ENCODE measurements around the gene CD300A. TPM values are rescaled to one million over a fixed set of nuclear protein-coding genes. Genes with fewer than 3 reads are reported as not detected.
"Not testable (repeated sequence)": the region's sequence is repeated elsewhere in the genome, so short reads cannot be mapped to it uniquely, and the experiment has no call there.

The CD300A gene
- total RNA-seq, 1 donor from 2014 or later = not detected

- no peak overlapping the region for H3K4me3 Mint-ChIP-seq (ENCODE audit: unreplicated experiment)
- peaks cover 4% of the 10 kb centered on the region for H3K27me3 Mint-ChIP-seq (ENCODE audit: unreplicated experiment)
- H3K9me3 Mint-ChIP-seq (ENCODE audit: unreplicated experiment) = no peaks in the 10 kb centered on the region
- H3K36me3 Mint-ChIP-seq (ENCODE audit: unreplicated experiment) = no peaks in the 10 kb centered on the region
- no peak overlapping the region for H3K27ac Mint-ChIP-seq (ENCODE audit: unreplicated experiment)
- TF ChIP-seq CTCF (IDR thresholded peaks at IDR 0.05) = no peak
- no peaks in the 10 kb centered on the region for H3K4me1 Mint-ChIP-seq (ENCODE audit: unreplicated experiment)
- DNase-seq (ENCODE audit: extremely low spot score, unreplicated experiment) = peak; percentile 32
Observed at GRCh38 chr17:74502861-74503260, 36.4 kb downstream of the CD300A start.

- DNase-seq (ENCODE audit: extremely low spot score, unreplicated experiment) = not testable (repeated sequence)
Observed at GRCh38 chr17:74503949-74504348, 37.5 kb downstream of the CD300A start.

GRCh38 chr17:74508156-74508555 lies 41.7 kb downstream of the CD300A start:
- DNase-seq (ENCODE audit: extremely low spot score, unreplicated experiment) = no peak
- no peaks in the 10 kb centered on the region for H3K4me1 Mint-ChIP-seq (ENCODE audit: unreplicated experiment)
- H3K27ac Mint-ChIP-seq (ENCODE audit: unreplicated experiment) = no peak overlapping the region

More at GRCh38 chr17:74503949-74504348, 37.5 kb downstream of the CD300A start:
- H3K27me3 Mint-ChIP-seq (ENCODE audit: unreplicated experiment) = peaks cover 10% of the 10 kb centered on the region
- H3K9me3 Mint-ChIP-seq (ENCODE audit: unreplicated experiment); H3K27ac Mint-ChIP-seq (ENCODE audit: unreplicated experiment); H3K36me3 Mint-ChIP-seq (ENCODE audit: unreplicated experiment); H3K4me3 Mint-ChIP-seq (ENCODE audit: unreplicated experiment); H3K4me1 Mint-ChIP-seq (ENCODE audit: unreplicated experiment): not testable (repeated sequence)

GRCh38 chr17:74512036-74512435 lies 45.6 kb downstream of the CD300A start:
- H3K27me3 Mint-ChIP-seq (ENCODE audit: unreplicated experiment) = peaks cover 20% of the 10 kb centered on the region
- no peaks in the 10 kb centered on the region for H3K36me3 Mint-ChIP-seq (ENCODE audit: unreplicated experiment)
- H3K9me3 Mint-ChIP-seq (ENCODE audit: unreplicated experiment) = peaks cover 9% of the 10 kb centered on the region
- no peak overlapping the region for H3K4me3 Mint-ChIP-seq (ENCODE audit: unreplicated experiment)
- H3K4me1 Mint-ChIP-seq (ENCODE audit: unreplicated experiment) = no peaks in the 10 kb centered on the region
- no peak for TF ChIP-seq CTCF (IDR thresholded peaks at IDR 0.05)
- peak; percentile 34 for DNase-seq (ENCODE audit: extremely low spot score, unreplicated experiment)
- H3K27ac Mint-ChIP-seq (ENCODE audit: unreplicated experiment) = no peak overlapping the region

More at GRCh38 chr17:74508156-74508555, 41.7 kb downstream of the CD300A start:
- Mint-ChIP-seq H3K36me3 (ENCODE audit: unreplicated experiment) (no peaks in the 10 kb centered on the region), H3K27me3 (ENCODE audit: unreplicated experiment) (peaks cover 20% of the 10 kb centered on the region), H3K4me3 (ENCODE audit: unreplicated experiment) (no peak overlapping the region), H3K9me3 (ENCODE audit: unreplicated experiment) (no peaks in the 10 kb centered on the region)
- TF ChIP-seq CTCF (IDR thresholded peaks at IDR 0.05) = no peak

GRCh38 chr17:74512624-74513091 lies 46.2 kb downstream of the CD300A start:
- no peaks in the 10 kb centered on the region for H3K4me1 Mint-ChIP-seq (ENCODE audit: unreplicated experiment)
- H3K9me3 Mint-ChIP-seq (ENCODE audit: unreplicated experiment) = peaks cover 9% of the 10 kb centered on the region
- H3K27me3 Mint-ChIP-seq (ENCODE audit: unreplicated experiment) = peaks cover 18% of the 10 kb centered on the region
- H3K36me3 Mint-ChIP-seq (ENCODE audit: unreplicated experiment) = no peaks in the 10 kb centered on the region
- TF ChIP-seq CTCF (IDR thresholded peaks at IDR 0.05) = no peak
- no peak overlapping the region for H3K4me3 Mint-ChIP-seq (ENCODE audit: unreplicated experiment)
- no peak overlapping the region for H3K27ac Mint-ChIP-seq (ENCODE audit: unreplicated experiment)
- DNase-seq (ENCODE audit: extremely low spot score, unreplicated experiment) = peak; percentile 30

All from osteocyte (in vitro differentiated cells).